GM12874 (cell line): ENCODE measurements around the gene PITPNM3.

ENCODE experiments used
- TF ChIP-seq, protein P1 (sequence below): IDR thresholded peaks from 2 replicates; pipeline ENCODE4 v1.5.1; 2011; ENCODE audit warnings: low read depth, mild to moderate bottlenecking, control low read depth, low read length, moderate library complexity; ENCODE audit not compliant: insufficient read depth

Gene PITPNM3

DNA sequence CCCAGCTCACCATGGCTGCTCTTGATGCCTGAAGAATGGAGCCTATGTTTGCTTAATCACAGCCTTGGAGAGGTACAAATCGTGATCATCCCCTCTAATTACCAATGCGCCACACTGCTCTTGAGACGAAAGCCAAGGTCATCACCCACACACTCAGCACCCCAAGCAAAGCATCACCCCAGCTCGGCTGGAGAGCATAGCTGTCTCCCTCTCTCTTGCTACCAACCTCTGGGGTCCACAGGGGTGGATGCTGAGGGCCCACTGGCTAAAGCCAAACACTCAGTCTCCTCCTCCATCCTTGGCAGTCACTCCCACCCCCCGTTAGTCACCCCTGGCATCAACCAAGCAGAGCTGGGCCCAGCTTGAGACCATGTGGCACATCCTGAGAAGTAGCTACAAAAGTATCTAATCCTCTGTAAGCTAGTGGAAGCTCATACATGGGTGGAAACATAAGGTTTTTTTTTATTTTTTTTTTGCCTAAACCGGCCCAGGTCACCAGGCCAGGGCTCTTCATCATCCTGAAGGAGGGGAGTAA, 67.3 kb downstream of the PITPNM3 start:
- TF ChIP-seq, protein P1, sequence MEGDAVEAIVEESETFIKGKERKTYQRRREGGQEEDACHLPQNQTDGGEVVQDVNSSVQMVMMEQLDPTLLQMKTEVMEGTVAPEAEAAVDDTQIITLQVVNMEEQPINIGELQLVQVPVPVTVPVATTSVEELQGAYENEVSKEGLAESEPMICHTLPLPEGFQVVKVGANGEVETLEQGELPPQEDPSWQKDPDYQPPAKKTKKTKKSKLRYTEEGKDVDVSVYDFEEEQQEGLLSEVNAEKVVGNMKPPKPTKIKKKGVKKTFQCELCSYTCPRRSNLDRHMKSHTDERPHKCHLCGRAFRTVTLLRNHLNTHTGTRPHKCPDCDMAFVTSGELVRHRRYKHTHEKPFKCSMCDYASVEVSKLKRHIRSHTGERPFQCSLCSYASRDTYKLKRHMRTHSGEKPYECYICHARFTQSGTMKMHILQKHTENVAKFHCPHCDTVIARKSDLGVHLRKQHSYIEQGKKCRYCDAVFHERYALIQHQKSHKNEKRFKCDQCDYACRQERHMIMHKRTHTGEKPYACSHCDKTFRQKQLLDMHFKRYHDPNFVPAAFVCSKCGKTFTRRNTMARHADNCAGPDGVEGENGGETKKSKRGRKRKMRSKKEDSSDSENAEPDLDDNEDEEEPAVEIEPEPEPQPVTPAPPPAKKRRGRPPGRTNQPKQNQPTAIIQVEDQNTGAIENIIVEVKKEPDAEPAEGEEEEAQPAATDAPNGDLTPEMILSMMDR, result no peak

DNA sequence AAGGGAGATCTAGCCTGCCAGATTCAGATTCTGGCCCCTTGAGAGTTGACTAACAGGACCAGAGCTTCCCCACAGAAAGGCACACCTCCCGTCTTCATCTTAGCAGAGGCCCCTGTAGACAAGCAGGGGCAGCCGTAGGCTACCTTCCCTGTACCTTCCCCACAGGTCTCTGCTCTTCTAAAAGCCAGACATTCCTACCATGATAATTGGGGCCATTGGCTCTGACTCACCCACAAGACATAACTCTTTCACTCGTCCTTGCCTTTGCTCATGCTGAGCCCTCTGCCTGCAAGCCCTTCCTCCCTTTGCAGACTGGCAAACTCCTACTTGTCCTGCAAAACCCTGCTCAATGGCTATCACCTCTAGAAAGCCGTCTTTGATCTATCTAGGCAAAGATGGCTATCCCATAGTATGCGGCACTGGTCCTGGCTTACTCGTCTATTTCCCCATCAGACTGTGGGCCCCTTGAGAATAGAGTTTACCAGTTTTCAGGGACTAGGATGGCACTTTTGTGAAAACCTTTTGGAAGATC, 68.3 kb downstream of the PITPNM3 start:
- TF ChIP-seq, protein P1, result no peak

DNA sequence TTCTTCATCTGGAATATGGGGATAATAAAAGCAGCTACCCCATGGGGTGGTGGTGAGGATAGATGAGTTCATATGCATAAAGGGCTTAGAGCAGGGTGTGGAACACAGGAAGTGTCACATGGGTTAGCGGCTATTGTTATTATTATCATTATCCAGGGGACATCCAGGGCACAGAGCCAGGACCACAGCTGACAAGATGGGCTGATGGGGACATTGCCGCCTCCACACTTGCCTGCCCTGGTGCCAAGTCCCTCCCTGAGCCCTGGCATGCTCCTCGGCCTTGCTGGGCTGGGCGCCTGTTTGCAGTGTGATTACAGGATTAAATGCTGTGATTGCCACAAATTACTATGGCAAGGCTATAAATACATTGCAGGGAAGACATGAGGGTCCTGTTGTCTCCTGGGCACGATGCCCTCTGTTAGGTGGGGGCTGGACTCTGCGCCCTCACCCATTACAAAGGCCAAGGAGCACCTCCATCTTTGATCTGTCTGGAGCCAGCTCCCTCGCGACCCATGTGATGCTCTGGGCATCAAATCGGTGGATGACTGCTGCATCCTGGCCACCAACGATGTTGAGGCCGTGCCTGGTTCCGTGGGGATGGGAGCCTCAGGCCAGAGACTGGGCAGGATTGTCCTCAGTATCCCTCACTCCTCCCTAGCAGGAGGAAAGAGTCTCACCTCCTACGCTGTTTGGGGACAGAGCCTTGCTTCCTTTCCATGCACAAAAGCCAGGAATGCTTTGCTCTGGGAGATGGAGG, 68.9 kb downstream of the PITPNM3 start:
- TF ChIP-seq, protein P1, result no peak

DNA sequence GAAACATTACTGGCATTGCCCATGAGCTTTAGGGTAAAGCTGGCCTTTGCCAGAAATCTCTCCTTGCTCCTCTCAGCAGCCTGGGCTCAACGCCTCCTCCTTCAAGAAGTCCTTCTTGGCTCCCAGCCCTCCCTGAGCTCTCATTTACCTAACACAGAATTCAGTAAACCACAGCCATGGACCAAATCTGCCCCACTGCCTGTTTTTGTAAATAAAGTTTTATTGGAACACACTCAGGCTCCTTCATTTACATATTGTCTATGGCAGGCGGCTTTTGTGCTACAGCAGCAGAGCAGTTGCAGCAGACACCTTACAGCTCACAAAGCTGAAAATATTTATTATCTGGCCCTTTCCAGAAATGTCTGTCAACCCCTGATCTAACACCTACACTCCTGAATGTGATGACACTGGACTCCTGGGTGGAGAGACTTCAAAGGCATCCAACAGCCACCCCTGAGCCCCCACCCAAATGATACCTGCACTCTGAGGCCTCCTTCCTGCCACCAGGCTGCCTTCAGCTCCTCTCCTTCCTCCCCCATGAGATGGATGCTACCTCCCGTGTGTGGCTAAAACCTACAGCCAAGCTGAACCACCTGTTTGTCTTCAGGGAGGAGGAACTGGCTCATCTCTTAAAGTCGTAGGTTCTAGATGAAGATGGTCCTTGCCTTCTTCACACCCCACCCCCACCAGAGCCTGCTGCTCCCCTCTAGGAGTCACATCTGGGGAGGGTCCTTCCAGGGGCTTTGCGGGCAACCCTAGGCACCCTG, 70.5 kb downstream of the PITPNM3 start:
- TF ChIP-seq, protein P1, result no peak

DNA sequence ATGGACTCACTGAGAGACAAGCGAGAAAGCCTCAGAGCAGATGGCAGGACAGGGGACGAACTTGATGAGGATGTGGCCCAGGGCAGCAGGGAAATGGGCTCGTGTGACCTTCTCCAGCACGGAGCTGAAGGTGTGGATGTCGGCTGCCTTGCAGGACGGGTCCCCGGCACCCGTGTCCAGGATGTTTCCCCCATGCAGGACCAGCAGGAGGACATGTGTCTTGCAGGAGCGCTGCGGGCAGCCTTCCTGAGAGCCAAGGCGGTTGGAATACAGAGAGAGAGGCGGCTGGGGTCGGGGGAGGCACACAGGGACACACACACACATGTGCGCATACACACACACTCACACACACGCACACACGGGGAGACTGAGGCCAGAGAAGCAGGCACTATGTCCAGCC, 72.8 kb downstream of the PITPNM3 start:
- TF ChIP-seq, protein P1, result no peak

DNA sequence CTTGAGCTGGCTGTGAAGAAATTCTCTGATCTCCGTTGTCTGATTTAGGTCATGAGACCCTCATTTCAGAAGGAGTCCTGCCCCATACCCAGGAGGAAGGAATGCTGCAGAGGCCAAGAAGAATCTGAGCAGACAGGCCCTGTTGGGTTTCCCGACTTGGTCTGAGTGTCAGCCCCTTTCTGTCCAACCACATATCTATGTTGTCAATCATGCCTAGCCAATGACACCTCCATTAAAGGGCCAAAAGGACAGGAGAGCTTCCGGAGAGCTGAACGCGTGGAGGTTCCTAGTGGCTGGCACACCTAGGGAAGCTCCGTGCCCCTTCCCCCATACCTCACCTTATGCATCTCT, 74.3 kb downstream of the PITPNM3 start:
- TF ChIP-seq, protein P1, result no peak

DNA sequence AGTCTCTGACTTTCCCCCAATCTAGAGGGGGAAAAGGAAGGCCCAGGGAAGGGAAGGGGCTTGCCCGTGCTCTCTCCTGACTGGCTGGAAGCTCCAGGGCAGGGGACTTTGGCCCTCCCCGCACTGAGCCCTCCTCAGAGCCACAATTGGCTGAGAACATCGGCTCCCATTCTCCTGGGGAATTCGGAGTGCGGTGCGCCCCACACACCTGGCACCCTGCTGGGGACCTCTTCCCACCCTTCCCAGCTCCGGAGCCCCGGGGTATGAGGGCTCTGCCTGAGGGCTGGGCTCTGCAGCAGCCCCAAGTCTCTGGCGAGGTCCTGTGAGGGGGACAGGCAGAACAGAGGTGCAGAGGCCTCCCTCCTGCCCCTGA, 76.1 kb downstream of the PITPNM3 start:
- TF ChIP-seq, protein P1, result no peak
